Measurements from ENCODE around the gene ACVR2B.

DNA sequence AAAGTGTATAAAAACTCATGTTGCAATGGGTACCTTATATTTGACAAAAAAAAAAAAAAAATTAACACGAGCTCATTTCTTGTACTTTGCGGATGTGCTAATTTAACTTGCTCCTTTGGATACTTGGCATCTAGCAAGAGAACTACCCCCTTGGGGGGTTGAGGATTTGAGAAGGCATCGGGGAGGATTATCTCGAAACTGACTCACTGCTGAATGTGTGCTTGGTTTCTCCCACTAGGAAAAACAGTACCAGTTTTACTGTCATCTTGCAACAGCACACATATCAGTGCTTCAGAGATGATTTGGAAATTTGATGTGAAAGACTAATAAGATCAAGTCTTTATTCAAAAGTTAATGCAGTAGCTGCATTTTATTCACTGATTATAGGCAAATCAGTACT, 43.3 kb downstream of the ACVR2B start:
- no peak for TF ChIP-seq CTCF (conservative IDR thresholded peaks at IDR 0.05; ENCODE audit: low read length)
- TF ChIP-seq EZH2phosphoT487 (IDR thresholded peaks at IDR 0.05; ENCODE audit: borderline replicate concordance, low read depth, low read length), result no peak
